Colonic mucosa (tissue), 4 donors: Measurements from ENCODE around the gene IMPA2. TPM values are rescaled to one million over a fixed set of nuclear protein-coding genes. Genes with fewer than 3 reads are reported as not detected.

ENCODE experiments used
- DNase-seq: peaks from one replicate; pipeline ENCODE4 v3.0.0-alpha.2; 2020
- H3K27ac ChIP-seq: fragments of 200-600 bp; one replicate; pipeline ENCODE4 v1.8.0; 2021
- H3K27me3 ChIP-seq: fragments of 200-600 bp; one replicate; pipeline ENCODE4 v1.8.0; 2021
- H3K36me3 ChIP-seq: fragments of 200-600 bp; one replicate; pipeline ENCODE4 v1.8.0; 2021
- H3K4me1 ChIP-seq: fragments of 200-600 bp; one replicate; pipeline ENCODE4 v1.8.0; 2021; ENCODE audit warnings: mild to moderate bottlenecking
- H3K4me3 ChIP-seq: fragments of 200-600 bp; one replicate; pipeline ENCODE4 v1.8.0; 2021
- H3K9ac ChIP-seq, 2 donors: one replicate each; pipeline ENCODE4 v1.7.0; 2013; ENCODE audit warnings: control low read depth in 2 of 2, low read depth in 2 of 2, low read length in 2 of 2
- H3K9me3 ChIP-seq: fragments of 200-600 bp; one replicate; pipeline ENCODE4 v1.8.0; 2021
- intact Hi-C: fragments of 100-400 bp; cut with DNase I; formaldehyde crosslinking; loops from one replicate; pipeline ENCODE4 v1.14.1; 2022
- total RNA-seq, 2 donors: library from RNA; stranded (reverse); fragmentation: NEBNext Ultra II Directional in 1 of 2; extraction: Animal tissue kit (Norgen Biotek cat#: 25700) in 1 of 2; gene quantifications; one replicate each; pipeline ENCODE4 v1.2.1, GENCODE V29; 2021
- TF ChIP-seq, protein P1 (sequence below): fragments of 200-600 bp; IDR thresholded peaks from one replicate; pipeline ENCODE4 v1.8.0; 2022; ENCODE audit warnings: antibody characterized with exemption, mild to moderate bottlenecking
- donor health status: healthy.
- donor health status: DM: no; HTN: no; CAD: no.
- donor health status: DM: no; HTN: no; CAD: no.

Gene IMPA2
- total RNA-seq, 2 donors from 2014 or later, result 150 to 201 TPM

DNA sequence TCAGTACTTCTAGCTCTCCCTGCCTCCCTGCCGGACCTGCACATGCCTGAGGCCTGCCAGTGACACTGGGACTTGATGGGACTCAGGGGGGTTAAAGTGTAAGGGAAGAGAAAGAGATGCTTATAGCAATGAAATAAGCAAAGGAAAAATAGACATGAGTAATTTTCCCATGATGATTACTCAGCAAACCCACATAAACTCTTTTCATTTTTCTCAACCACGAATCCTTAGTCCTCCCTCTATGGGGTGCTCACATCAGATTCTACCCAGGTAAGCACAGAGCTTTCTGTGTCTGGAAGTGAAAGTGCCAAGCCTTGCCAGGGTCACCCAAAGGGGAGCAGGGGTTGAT is 67.5 kb downstream of the IMPA2 start:
- Histone ChIP-seq H3K36me3 (no peaks in the 10 kb centered on the region), H3K9ac (no peak overlapping the region), H3K9me3 (no peaks in the 10 kb centered on the region), H3K4me1 (no peaks in the 10 kb centered on the region), H3K4me3 (no peak overlapping the region), H3K27ac (no peak overlapping the region), H3K27me3 (no peaks in the 10 kb centered on the region)
- no peak for DNase-seq
- intact Hi-C loops, result no loop called here
- TF ChIP-seq, protein P1, sequence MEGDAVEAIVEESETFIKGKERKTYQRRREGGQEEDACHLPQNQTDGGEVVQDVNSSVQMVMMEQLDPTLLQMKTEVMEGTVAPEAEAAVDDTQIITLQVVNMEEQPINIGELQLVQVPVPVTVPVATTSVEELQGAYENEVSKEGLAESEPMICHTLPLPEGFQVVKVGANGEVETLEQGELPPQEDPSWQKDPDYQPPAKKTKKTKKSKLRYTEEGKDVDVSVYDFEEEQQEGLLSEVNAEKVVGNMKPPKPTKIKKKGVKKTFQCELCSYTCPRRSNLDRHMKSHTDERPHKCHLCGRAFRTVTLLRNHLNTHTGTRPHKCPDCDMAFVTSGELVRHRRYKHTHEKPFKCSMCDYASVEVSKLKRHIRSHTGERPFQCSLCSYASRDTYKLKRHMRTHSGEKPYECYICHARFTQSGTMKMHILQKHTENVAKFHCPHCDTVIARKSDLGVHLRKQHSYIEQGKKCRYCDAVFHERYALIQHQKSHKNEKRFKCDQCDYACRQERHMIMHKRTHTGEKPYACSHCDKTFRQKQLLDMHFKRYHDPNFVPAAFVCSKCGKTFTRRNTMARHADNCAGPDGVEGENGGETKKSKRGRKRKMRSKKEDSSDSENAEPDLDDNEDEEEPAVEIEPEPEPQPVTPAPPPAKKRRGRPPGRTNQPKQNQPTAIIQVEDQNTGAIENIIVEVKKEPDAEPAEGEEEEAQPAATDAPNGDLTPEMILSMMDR, result no peak

DNA sequence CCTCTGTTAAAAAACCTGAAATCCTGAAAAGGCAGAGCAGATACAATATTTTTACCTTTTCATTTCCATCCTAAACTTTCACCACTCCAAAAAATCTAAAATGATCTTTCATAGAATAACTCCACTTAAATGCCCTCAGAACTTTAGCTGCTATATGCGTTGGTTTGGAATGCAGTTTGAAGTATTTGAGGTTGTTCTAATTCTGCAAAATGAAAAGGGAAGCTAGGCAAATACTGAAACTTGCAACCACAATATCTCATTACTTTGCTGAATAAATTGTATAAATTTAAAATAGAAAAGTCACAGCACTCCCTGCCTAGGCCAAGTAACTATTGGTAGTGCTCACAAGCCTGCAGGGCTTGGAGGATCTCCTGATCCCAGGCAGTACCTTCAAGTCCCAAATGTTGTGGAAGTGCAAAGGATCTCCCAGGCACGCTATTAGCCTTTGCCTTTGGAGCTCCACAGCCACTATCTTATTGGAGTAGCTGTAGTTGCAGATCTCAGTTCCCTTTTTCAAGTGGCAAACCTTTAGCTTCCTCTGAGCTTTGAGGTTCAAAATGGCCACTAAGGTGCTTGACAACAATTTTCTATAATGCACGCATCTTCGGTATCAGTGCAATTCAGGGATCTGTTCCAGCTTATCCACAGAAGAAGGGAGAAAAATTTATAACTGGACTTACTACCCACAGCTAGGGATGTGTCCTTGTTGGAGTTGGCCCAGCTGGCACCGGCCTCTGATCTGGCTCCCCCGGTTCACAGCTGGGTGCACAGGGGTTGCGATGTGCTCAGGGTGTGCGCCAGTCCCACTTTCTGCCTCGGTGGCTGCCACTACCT is 68.9 kb downstream of the IMPA2 start:
- Histone ChIP-seq H3K36me3 (no peaks in the 10 kb centered on the region), H3K27me3 (no peaks in the 10 kb centered on the region), H3K27ac (no peak overlapping the region), H3K9me3 (no peaks in the 10 kb centered on the region), H3K9ac (no peak overlapping the region), H3K4me1 (no peaks in the 10 kb centered on the region), H3K4me3 (no peak overlapping the region)
- TF ChIP-seq, protein P1, result no peak
- intact Hi-C loops, result no loop called here
- no peak for DNase-seq

DNA sequence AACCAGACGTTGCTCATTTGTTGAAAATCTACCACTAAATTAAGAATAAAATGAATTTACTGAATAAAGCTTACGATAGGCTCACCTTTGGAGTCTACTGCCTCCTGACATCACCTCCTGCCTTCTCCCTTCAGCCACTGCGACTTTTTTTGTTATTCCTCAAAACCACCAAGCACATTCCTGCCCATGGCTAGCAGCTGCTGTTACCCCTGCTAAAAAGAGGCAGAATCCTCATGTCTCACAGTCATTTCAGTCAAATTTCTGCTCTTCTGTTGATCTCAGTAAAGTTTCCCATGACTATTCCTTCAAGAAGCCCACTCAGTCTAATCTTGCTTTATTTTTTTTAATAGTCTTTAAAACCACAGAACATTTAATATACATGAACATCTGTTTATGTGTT is 71.6 kb downstream of the IMPA2 start:
- no peaks in the 10 kb centered on the region for H3K36me3 ChIP-seq
- intact Hi-C loops, result no loop called here
- no peaks in the 10 kb centered on the region for H3K4me1 ChIP-seq
- H3K4me3 ChIP-seq, result no peak overlapping the region
- no peak overlapping the region for H3K27ac ChIP-seq
- no peaks in the 10 kb centered on the region for H3K9me3 ChIP-seq
- H3K27me3 ChIP-seq, result no peaks in the 10 kb centered on the region
- no peak overlapping the region for H3K9ac ChIP-seq
- DNase-seq, result no peak
- TF ChIP-seq, protein P1, result no peak

DNA sequence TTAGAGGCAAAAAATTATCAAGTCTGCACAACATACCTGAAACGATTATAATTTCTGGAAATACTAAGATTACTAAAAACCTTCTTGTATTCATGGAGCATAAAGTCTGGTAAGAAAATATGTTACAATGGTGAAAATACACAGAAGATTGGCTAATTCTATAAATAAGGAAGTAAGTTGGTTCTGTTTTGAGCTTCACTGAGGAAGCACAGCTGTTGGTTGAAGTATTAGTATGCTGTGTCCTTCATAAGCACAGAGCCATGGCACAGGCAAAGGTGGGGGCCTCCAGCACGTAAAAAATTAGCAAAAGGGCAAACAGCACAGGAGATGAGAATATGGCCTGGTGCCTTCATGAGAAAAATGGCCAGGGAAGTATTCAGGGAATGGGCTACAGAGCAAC is 72.0 kb downstream of the IMPA2 start:
- TF ChIP-seq, protein P1, result no peak
- no peak overlapping the region for H3K27ac ChIP-seq

DNA sequence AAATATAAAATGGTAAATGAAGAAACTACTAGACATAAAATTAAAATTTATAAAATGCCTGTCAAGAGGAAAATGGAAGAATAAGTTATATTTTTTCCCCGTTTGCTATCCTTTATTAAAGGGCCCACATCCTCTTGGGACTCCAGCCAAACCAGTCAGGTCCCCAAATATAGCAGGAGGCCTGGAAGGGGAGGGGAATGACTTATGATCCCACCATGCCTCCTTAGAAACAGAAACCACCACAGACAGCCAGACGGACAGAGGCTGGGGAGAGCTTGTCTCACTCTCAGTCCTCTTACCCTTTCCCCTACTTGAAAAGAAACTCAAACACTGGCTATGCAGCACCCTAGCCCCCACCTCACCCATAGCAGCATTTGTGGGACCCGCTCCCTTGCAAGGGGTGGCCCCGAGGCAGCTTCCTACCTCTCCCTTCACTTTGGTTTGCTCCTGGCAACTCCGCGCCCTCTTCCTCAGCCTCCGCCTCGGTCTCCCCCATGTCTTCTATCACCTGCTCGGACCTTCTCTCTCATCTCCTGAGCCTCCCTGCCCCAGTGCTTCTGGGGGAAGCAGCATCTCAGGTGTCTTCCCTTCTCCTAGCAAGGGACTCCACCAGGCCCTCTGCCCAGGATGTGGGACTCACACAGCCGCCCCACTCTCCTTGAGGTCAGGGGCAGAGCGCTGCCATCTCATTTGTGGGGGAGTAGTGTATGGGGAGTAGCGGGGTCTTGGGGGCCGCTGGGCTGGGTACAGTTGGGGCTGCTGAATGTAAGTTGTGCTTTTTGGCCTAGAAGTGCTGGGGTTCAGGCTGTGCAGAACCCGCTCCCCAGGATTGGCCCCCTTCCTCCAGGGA is 75.0 kb downstream of the IMPA2 start:
- Histone ChIP-seq H3K9ac (no peak overlapping the region), H3K27me3 (no peaks in the 10 kb centered on the region), H3K4me1 (no peaks in the 10 kb centered on the region), H3K27ac (no peak overlapping the region), H3K4me3 (no peak overlapping the region), H3K36me3 (no peaks in the 10 kb centered on the region), H3K9me3 (no peaks in the 10 kb centered on the region)
- no peak for DNase-seq
- intact Hi-C loops, result no loop called here
- TF ChIP-seq, protein P1, result no peak

More for the DNA sequence above, 72.0 kb downstream of the IMPA2 start:
- DNase-seq, result no peak
- Histone ChIP-seq H3K9me3 (no peaks in the 10 kb centered on the region), H3K27me3 (no peaks in the 10 kb centered on the region), H3K36me3 (no peaks in the 10 kb centered on the region), H3K4me3 (no peak overlapping the region), H3K4me1 (no peaks in the 10 kb centered on the region), H3K9ac (no peak overlapping the region)
- intact Hi-C loops, result no loop called here
